ENCODE results near the gene GFRA3.
"Not testable (repeated sequence)": the region's sequence is repeated elsewhere in the genome, so short reads cannot be mapped to it uniquely, and the experiment has no call there.

GFRA3 gene

GRCh38 chr5:138247800-138248199 lies 26.6 kb downstream of the GFRA3 start:
- DNase-seq, result not testable (repeated sequence)

GRCh38 chr5:138246822-138247221 lies 27.6 kb downstream of the GFRA3 start:
- no peak for DNase-seq

GRCh38 chr5:138246334-138246733 lies 28.1 kb downstream of the GFRA3 start:
- no peak for DNase-seq

GRCh38 chr5:138245717-138246116 lies 28.7 kb downstream of the GFRA3 start:
- DNase-seq, result no peak

GRCh38 chr5:138243794-138244193 lies 30.6 kb downstream of the GFRA3 start:
- DNase-seq, result peak in 3 of 51 donors; percentile 16 to 28 (median 26)

GRCh38 chr5:138241688-138242571 lies 32.5 kb downstream of the GFRA3 start:
- DNase-seq, result peak in 11 of 51 donors; percentile 2 to 25 (median 7)

GRCh38 chr5:138240650-138241385 lies 33.6 kb downstream of the GFRA3 start:
- no peak for DNase-seq

GRCh38 chr5:138238034-138238433 lies 36.4 kb downstream of the GFRA3 start:
- no peak for DNase-seq

GRCh38 chr5:138234651-138235050 lies 39.8 kb downstream of the GFRA3 start:
- DNase-seq, result no peak

- DNase-seq, result no peak
Observed at GRCh38 chr5:138233280-138233679, 41.1 kb downstream of the GFRA3 start.

- no peak for DNase-seq
Observed at GRCh38 chr5:138230981-138231589, 43.3 kb downstream of the GFRA3 start.

- no peak for DNase-seq
Observed at GRCh38 chr5:138230261-138230660, 44.2 kb downstream of the GFRA3 start.

GRCh38 chr5:138229387-138229786 lies 45.0 kb downstream of the GFRA3 start:
- DNase-seq, result no peak

GRCh38 chr5:138226910-138227309 lies 47.5 kb downstream of the GFRA3 start:
- DNase-seq, result no peak

GRCh38 chr5:138224712-138225111 lies 49.7 kb downstream of the GFRA3 start:
- no peak for DNase-seq

- no peak for DNase-seq
Observed at GRCh38 chr5:138223532-138223931, 50.9 kb downstream of the GFRA3 start.

- DNase-seq, result no peak
Observed at GRCh38 chr5:138216799-138217198, 57.6 kb downstream of the GFRA3 start.

- DNase-seq, result peak; percentile 13 to 97 (median 85)
Observed at GRCh38 chr5:138213161-138214029, 61.0 kb downstream of the GFRA3 start, which contains the start of gene CDC23. CDC23 (minus strand) TSS chr5:138213323; CDS start chr5:138213312, 11 bp downstream.

GRCh38 chr5:138212828-138213160 lies 61.6 kb downstream of the GFRA3 start:
- peak in 8 of 51 donors; percentile 17 to 64 (median 40) for DNase-seq

GRCh38 chr5:138210985-138211384 lies 63.4 kb downstream of the GFRA3 start:
- no peak for DNase-seq
